ENCODE measurements around the gene ANKRD52.
"Not testable (repeated sequence)": the region's sequence is repeated elsewhere in the genome, so short reads cannot be mapped to it uniquely, and the experiment has no call there.

The ANKRD52 gene

GRCh38 chr12:56272468-56272867 lies 14.3 kb upstream of the ANKRD52 start:
- DNase-seq (ENCODE audit: low read depth) = not testable (repeated sequence)

GRCh38 chr12:56271031-56271430 lies 12.8 kb upstream of the ANKRD52 start:
- DNase-seq (ENCODE audit: low read depth) = no peak

- no peak for DNase-seq (ENCODE audit: low read depth)
These were observed 9.4 kb upstream of the ANKRD52 start for GRCh38 chr12:56267443-56268071.

GRCh38 chr12:56266693-56267442 lies 8.7 kb upstream of the ANKRD52 start, which contains the start of gene COQ10A:
COQ10A (plus strand) TSS chr12:56266942; CDS start chr12:56267119, 177 bp downstream.
- DNase-seq (ENCODE audit: low read depth) = peak; percentile 85

GRCh38 chr12:56266068-56266692 lies 8.0 kb upstream of the ANKRD52 start:
- not testable (repeated sequence) for DNase-seq (ENCODE audit: low read depth)

- not testable (repeated sequence) for DNase-seq (ENCODE audit: low read depth)
These were observed 4.8 kb upstream of the ANKRD52 start for GRCh38 chr12:56262955-56263354.

GRCh38 chr12:56261503-56262232 lies 3.5 kb upstream of the ANKRD52 start:
- no peak for DNase-seq (ENCODE audit: low read depth)

- DNase-seq (ENCODE audit: low read depth) = no peak
These were observed 2.7 kb upstream of the ANKRD52 start for GRCh38 chr12:56260921-56261320.

- DNase-seq (ENCODE audit: low read depth) = no peak
These were observed 2.2 kb upstream of the ANKRD52 start for GRCh38 chr12:56260380-56260779.

- DNase-seq (ENCODE audit: low read depth) = no peak
These were observed 618 bp upstream of the ANKRD52 start for GRCh38 chr12:56258820-56259183.

GRCh38 chr12:56257491-56258067 lies 605 bp downstream of the ANKRD52 start:
- DNase-seq (ENCODE audit: low read depth) = no peak

GRCh38 chr12:56257071-56257470 lies 1.1 kb downstream of the ANKRD52 start:
- DNase-seq (ENCODE audit: low read depth) = no peak

GRCh38 chr12:56256326-56256960 lies 1.7 kb downstream of the ANKRD52 start:
- no peak for DNase-seq (ENCODE audit: low read depth)

- no peak for DNase-seq (ENCODE audit: low read depth)
These were observed 2.5 kb downstream of the ANKRD52 start for GRCh38 chr12:56255671-56256070.

GRCh38 chr12:56253091-56253490 lies 5.1 kb downstream of the ANKRD52 start:
- DNase-seq (ENCODE audit: low read depth) = no peak

GRCh38 chr12:56252649-56253048 lies 5.5 kb downstream of the ANKRD52 start:
- no peak for DNase-seq (ENCODE audit: low read depth)

- no peak for DNase-seq (ENCODE audit: low read depth)
These were observed 9.5 kb downstream of the ANKRD52 start for GRCh38 chr12:56248711-56249110.

- DNase-seq (ENCODE audit: low read depth) = no peak
These were observed 10.3 kb downstream of the ANKRD52 start for GRCh38 chr12:56247923-56248322.

- DNase-seq (ENCODE audit: low read depth) = no peak
These were observed 13.7 kb downstream of the ANKRD52 start for GRCh38 chr12:56244494-56244893.

- DNase-seq (ENCODE audit: low read depth) = no peak
These were observed 14.4 kb downstream of the ANKRD52 start for GRCh38 chr12:56243731-56244181.

- no peak for DNase-seq (ENCODE audit: low read depth)
These were observed 15.2 kb downstream of the ANKRD52 start for GRCh38 chr12:56242986-56243385.

Measured in activated T-cell treated with anti-CD3 and anti-CD28 coated beads for 1 hour (primary cell).